Liver (tissue), 9 donors: Measurements from ENCODE around the gene BRCA1. TPM values are rescaled to one million over a fixed set of nuclear protein-coding genes. Genes with fewer than 3 reads are reported as not detected.
"Not testable (repeated sequence)": the region's sequence is repeated elsewhere in the genome, so short reads cannot be mapped to it uniquely, and the experiment has no call there.

Experiments used
- DNase-seq: peaks from one replicate; pipeline ENCODE4 v3.0.0-alpha.2; 2017; ENCODE audit warnings: low spot score
- H3K27ac ChIP-seq, 2 donors: one replicate each; pipeline ENCODE4 v1.7.0; 2013; ENCODE audit warnings: inconsistent platforms in 2 of 2, low read length in 2 of 2, control low read depth in 1 of 2, low read depth in 1 of 2, mild to moderate bottlenecking in 1 of 2
- H3K27me3 ChIP-seq, 4 donors: one replicate each; pipeline versions ENCODE4 v1.6.1 to v1.7.0; 2013; ENCODE audit warnings: low read length in 3 of 4, inconsistent platforms in 1 of 4, mild to moderate bottlenecking in 1 of 4, moderate library complexity in 1 of 4; ENCODE audit not compliant: control insufficient read depth in 4 of 4, insufficient read depth in 4 of 4
- H3K36me3 ChIP-seq, 4 donors: one replicate each; pipeline versions ENCODE4 v1.6.1 to v1.7.0; 2013; ENCODE audit warnings: low read length in 3 of 4, mild to moderate bottlenecking in 3 of 4, low read depth in 1 of 4, moderate library complexity in 1 of 4; ENCODE audit not compliant: control insufficient read depth in 4 of 4, insufficient read depth in 3 of 4
- H3K4me1 ChIP-seq, 4 donors: one replicate each; pipeline versions ENCODE4 v1.6.1 to v1.7.0; 2013; ENCODE audit warnings: low read length in 3 of 4, mild to moderate bottlenecking in 3 of 4, moderate library complexity in 1 of 4; ENCODE audit not compliant: control insufficient read depth in 4 of 4, insufficient read depth in 4 of 4
- H3K4me3 ChIP-seq, 3 donors: one replicate each; pipeline versions ENCODE4 v1.6.1 to v1.7.0; 2013; ENCODE audit warnings: low read length in 3 of 3, control low read depth in 1 of 3, low read depth in 1 of 3, mild to moderate bottlenecking in 1 of 3
- H3K9ac ChIP-seq, 2 donors: one replicate each; pipeline ENCODE4 v1.7.0; 2013; ENCODE audit warnings: low read length in 2 of 2, mild to moderate bottlenecking in 2 of 2, moderate library complexity in 2 of 2, control low read depth in 1 of 2, low read depth in 1 of 2
- H3K9me3 ChIP-seq, 4 donors: one replicate each; pipeline versions ENCODE4 v1.6.1 to v1.7.0; 2013; ENCODE audit warnings: low read length in 3 of 4; ENCODE audit not compliant: control insufficient read depth in 4 of 4
- EGR1 ChIP-seq, 2 donors: IDR thresholded peaks; 2 replicates each; pipeline ENCODE4 v1.6.1; 2016 to 2018; ENCODE audit warnings: antibody characterized with exemption in 2 of 2, low read depth in 2 of 2
- FOXA1 ChIP-seq: IDR thresholded peaks from 2 replicates; pipeline ENCODE4 v1.6.1; 2016; ENCODE audit warnings: antibody characterized with exemption
- FOXA2 ChIP-seq: IDR thresholded peaks from 2 replicates; pipeline ENCODE4 v1.6.1; 2016; ENCODE audit warnings: antibody characterized with exemption
- GABPA ChIP-seq, 2 donors: IDR thresholded peaks in 1 of 2; conservative IDR thresholded peaks in 1 of 2; 2 replicates each; pipeline ENCODE4 v1.6.1; 2016; ENCODE audit warnings: antibody characterized with exemption in 2 of 2, mild to moderate bottlenecking in 1 of 2, moderate library complexity in 1 of 2
- HNF4A ChIP-seq, 2 donors: conservative IDR thresholded peaks; 2 replicates each; pipeline ENCODE4 v1.6.1; 2016; ENCODE audit warnings: antibody characterized with exemption in 2 of 2, mild to moderate bottlenecking in 2 of 2
- HNF4G ChIP-seq: IDR thresholded peaks from 2 replicates; pipeline ENCODE4 v1.6.1; 2016; ENCODE audit warnings: antibody characterized with exemption
- JUND ChIP-seq, 2 donors: IDR thresholded peaks; 2 replicates each; pipeline ENCODE4 v1.6.1; 2016; ENCODE audit warnings: antibody characterized with exemption in 2 of 2
- NR2F2 ChIP-seq: IDR thresholded peaks from 2 replicates; pipeline ENCODE4 v1.6.1; 2016; ENCODE audit warnings: antibody characterized with exemption
- RAD21 ChIP-seq, 2 donors: IDR thresholded peaks; 2 replicates each; pipeline ENCODE4 v1.6.1; 2016; ENCODE audit warnings: antibody characterized with exemption in 2 of 2, mild to moderate bottlenecking in 2 of 2
- RXRA ChIP-seq, 2 donors: IDR thresholded peaks; 2 replicates each; pipeline ENCODE4 v1.6.1; 2017 to 2018; ENCODE audit warnings: antibody characterized with exemption in 2 of 2, mild to moderate bottlenecking in 1 of 2
- SP1 ChIP-seq: IDR thresholded peaks from 2 replicates; pipeline ENCODE4 v1.6.1; 2018; ENCODE audit warnings: antibody characterized with exemption, mild to moderate bottlenecking
- TAF1 ChIP-seq: conservative IDR thresholded peaks from 2 replicates; pipeline ENCODE4 v1.6.1; 2016; ENCODE audit warnings: antibody characterized with exemption, mild to moderate bottlenecking
- YY1 ChIP-seq: IDR thresholded peaks from 2 replicates; pipeline ENCODE4 v1.6.1; 2016; ENCODE audit warnings: antibody characterized with exemption, mild to moderate bottlenecking
- WGBS: extraction: QIAGEN DNeasy Blood & Tissue Kit; methylation state at CpG from one replicate; pipeline ENCODE4 v1.1.7; 2013; 5-methylcytosine and 5-hydroxymethylcytosine counted together
- polyA plus RNA-seq, 2 donors: library from polyadenylated mRNA; stranded (reverse) in 1 of 2; unstranded in 1 of 2; fragments of 200-250 nt in 1 of 2; fragments of >200 nt in 1 of 2; fragmentation: Nextera tagmentation in 1 of 2; extraction: Ambion mirVana in 1 of 2; gene quantifications; one replicate each; pipeline versions ENCODE4 v1.2.1 to v1.2.3, GENCODE V29; 2013 to 2015
- total RNA-seq, 2 donors: library from RNA; depleted of rRNA; stranded (reverse); fragments of >200 nt; gene quantifications; one replicate each; pipeline ENCODE4 v1.2.3, GENCODE V29; 2014
- TF ChIP-seq, protein P1 (sequence below): fragments of 150-350 bp; IDR thresholded peaks from 2 replicates; pipeline ENCODE4 v1.5.1; 2017; ENCODE audit warnings: improper control_type of control experiment, low read depth, low read length; ENCODE audit not compliant: missing input control
- TF ChIP-seq, protein P2 (sequence below): IDR thresholded peaks from 2 replicates; pipeline ENCODE4 v1.6.1; 2016; ENCODE audit warnings: antibody characterized with exemption
- TF ChIP-seq, protein P3 (sequence below): IDR thresholded peaks from 2 replicates; pipeline ENCODE4 v1.6.1; 2016; ENCODE audit warnings: antibody characterized with exemption
- TF ChIP-seq, protein P4 (sequence below): IDR thresholded peaks from 2 replicates; pipeline ENCODE4 v1.6.1; 2016; ENCODE audit warnings: antibody characterized with exemption, mild to moderate bottlenecking
- TF ChIP-seq, protein P5 (sequence below): IDR thresholded peaks from 2 replicates; pipeline ENCODE4 v1.6.1; 2016; ENCODE audit warnings: antibody characterized with exemption
- donor health status: healthy.
- donor health status: healthy.
- donor health status: healthy.
- donor health status: healthy.
- donor health status: healthy.

BRCA1 gene
- total and polyA plus RNA-seq, 4 donors: 1.5 to 18.6 (median 12.8) TPM

DNA sequence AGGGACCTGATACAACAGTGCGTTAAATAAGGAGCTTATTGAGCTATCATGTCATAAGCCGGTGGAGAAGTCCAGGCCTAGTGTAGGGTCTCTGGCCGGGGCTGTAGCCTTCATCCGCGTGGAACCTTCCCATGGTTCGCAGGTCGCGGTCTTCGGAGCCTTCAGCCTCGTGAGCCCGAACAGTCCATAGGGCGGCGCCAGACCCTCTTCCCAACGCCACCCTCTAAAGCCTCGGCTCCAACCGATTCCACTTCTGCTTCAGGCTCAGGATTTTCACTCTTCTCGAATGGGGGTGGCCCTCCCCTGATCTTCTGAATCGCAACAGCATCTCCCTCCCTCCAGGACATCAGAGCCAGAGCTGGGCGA is 10.3 kb upstream of the BRCA1 start (continued):
- TF ChIP-seq YY1 (no peak), RXRA (IDR thresholded peaks at IDR 0.05) (no peak)
- TF ChIP-seq, protein P1, sequence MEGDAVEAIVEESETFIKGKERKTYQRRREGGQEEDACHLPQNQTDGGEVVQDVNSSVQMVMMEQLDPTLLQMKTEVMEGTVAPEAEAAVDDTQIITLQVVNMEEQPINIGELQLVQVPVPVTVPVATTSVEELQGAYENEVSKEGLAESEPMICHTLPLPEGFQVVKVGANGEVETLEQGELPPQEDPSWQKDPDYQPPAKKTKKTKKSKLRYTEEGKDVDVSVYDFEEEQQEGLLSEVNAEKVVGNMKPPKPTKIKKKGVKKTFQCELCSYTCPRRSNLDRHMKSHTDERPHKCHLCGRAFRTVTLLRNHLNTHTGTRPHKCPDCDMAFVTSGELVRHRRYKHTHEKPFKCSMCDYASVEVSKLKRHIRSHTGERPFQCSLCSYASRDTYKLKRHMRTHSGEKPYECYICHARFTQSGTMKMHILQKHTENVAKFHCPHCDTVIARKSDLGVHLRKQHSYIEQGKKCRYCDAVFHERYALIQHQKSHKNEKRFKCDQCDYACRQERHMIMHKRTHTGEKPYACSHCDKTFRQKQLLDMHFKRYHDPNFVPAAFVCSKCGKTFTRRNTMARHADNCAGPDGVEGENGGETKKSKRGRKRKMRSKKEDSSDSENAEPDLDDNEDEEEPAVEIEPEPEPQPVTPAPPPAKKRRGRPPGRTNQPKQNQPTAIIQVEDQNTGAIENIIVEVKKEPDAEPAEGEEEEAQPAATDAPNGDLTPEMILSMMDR: no peak

DNA sequence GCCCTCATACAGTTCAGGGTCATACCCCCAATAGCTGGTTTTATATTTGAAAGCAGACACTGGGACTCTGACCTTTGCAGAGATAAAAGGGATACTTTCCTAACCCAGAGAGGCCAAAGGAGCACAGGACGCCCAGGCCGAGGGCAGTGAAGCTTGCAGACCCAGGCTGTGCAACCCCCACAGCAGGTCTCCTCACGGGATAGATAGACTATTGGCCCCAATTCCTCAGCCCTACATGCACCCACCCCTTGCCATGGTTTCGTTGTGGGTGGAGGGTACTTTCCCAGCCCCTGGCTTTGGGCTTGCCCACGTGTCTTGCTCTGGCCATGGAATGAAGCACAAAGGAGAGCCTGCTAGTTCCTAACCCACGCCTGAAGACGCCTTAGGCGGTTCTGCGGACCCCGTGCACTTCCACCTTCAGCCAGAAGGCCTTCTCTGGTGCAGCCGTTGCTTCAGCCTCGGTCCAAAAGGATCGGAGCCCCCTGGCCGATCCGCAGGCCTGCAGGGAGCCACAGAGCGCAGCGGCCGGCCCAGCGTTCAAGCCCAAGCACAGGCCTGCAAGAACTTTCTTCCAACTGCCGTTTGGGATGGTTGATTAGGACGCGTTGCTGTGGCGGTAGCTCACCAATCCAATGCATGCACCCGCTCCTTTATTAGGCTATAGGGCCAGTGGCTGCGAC is 9.8 kb upstream of the BRCA1 start:
- Histone ChIP-seq H3K4me1 (peaks cover 4 to 29% (median 26%) of the 10 kb centered on the region in 4 donors), H3K27ac (no peak overlapping the region), H3K27me3 (no peaks in the 10 kb centered on the region), H3K36me3 (peaks cover 0 to 5% (median 2%) of the 10 kb centered on the region in 4 donors), H3K9me3 (no peaks in the 10 kb centered on the region), H3K9ac (no peak overlapping the region), H3K4me3 (no peak overlapping the region)
- TF ChIP-seq YY1 (peak; percentile 50), SP1 (peak; percentile 76), NR2F2 (peak; percentile 64), TAF1 (no peak), RXRA (IDR thresholded peaks at IDR 0.05) (peak; percentile 86), FOXA2 (no peak), JUND (IDR thresholded peaks at IDR 0.05) (peak in 1 of 2 donors; percentile 19), GABPA (IDR thresholded peaks at IDR 0.05 in 1 of 2, conservative IDR thresholded peaks at IDR 0.05 in 1 of 2) (peak in 1 of 2 donors; percentile 18), HNF4A (conservative IDR thresholded peaks at IDR 0.05) (peak; percentile 93 to 94), HNF4G (peak; percentile 73), FOXA1 (peak; percentile 25), RAD21 (IDR thresholded peaks at IDR 0.05) (peak; percentile 49 to 59), EGR1 (IDR thresholded peaks at IDR 0.05; ENCODE audit: low read depth in 2 of 2) (no peak)
- TF ChIP-seq, protein P2, sequence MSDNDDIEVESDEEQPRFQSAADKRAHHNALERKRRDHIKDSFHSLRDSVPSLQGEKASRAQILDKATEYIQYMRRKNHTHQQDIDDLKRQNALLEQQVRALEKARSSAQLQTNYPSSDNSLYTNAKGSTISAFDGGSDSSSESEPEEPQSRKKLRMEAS: peak; percentile 33
- TF ChIP-seq, protein P3, sequence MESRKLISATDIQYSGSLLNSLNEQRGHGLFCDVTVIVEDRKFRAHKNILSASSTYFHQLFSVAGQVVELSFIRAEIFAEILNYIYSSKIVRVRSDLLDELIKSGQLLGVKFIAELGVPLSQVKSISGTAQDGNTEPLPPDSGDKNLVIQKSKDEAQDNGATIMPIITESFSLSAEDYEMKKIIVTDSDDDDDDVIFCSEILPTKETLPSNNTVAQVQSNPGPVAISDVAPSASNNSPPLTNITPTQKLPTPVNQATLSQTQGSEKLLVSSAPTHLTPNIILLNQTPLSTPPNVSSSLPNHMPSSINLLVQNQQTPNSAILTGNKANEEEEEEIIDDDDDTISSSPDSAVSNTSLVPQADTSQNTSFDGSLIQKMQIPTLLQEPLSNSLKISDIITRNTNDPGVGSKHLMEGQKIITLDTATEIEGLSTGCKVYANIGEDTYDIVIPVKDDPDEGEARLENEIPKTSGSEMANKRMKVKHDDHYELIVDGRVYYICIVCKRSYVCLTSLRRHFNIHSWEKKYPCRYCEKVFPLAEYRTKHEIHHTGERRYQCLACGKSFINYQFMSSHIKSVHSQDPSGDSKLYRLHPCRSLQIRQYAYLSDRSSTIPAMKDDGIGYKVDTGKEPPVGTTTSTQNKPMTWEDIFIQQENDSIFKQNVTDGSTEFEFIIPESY: no peak
- TF ChIP-seq, protein P1: no peak
- TF ChIP-seq, protein P4, sequence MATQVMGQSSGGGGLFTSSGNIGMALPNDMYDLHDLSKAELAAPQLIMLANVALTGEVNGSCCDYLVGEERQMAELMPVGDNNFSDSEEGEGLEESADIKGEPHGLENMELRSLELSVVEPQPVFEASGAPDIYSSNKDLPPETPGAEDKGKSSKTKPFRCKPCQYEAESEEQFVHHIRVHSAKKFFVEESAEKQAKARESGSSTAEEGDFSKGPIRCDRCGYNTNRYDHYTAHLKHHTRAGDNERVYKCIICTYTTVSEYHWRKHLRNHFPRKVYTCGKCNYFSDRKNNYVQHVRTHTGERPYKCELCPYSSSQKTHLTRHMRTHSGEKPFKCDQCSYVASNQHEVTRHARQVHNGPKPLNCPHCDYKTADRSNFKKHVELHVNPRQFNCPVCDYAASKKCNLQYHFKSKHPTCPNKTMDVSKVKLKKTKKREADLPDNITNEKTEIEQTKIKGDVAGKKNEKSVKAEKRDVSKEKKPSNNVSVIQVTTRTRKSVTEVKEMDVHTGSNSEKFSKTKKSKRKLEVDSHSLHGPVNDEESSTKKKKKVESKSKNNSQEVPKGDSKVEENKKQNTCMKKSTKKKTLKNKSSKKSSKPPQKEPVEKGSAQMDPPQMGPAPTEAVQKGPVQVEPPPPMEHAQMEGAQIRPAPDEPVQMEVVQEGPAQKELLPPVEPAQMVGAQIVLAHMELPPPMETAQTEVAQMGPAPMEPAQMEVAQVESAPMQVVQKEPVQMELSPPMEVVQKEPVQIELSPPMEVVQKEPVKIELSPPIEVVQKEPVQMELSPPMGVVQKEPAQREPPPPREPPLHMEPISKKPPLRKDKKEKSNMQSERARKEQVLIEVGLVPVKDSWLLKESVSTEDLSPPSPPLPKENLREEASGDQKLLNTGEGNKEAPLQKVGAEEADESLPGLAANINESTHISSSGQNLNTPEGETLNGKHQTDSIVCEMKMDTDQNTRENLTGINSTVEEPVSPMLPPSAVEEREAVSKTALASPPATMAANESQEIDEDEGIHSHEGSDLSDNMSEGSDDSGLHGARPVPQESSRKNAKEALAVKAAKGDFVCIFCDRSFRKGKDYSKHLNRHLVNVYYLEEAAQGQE: peak; percentile 24
- TF ChIP-seq, protein P5, sequence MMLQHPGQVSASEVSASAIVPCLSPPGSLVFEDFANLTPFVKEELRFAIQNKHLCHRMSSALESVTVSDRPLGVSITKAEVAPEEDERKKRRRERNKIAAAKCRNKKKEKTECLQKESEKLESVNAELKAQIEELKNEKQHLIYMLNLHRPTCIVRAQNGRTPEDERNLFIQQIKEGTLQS: no peak
- peak; percentile 40 for DNase-seq
- WGBS: 84% methylated on average over 25 of the region's 25 CpGs

DNA sequence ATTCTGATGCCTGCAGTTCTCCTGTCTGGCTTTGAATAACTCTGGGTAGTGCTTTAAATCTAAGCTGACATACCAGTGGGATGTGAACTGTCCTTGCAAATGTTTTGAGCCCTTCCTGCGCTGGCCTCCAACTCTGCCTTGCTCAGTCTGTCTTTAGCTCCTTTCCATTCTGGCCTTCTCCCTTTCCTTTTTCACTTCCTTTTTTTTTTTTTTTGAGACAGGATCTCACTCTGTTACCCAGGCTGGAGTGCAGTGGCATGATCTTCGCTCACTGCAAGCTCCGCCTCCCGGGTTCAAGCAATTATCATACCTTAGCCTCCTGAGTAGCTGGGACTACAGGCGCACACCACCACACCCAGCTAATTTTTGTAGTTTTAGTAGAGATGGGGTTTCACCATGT is 8.3 kb upstream of the BRCA1 start:
- not testable (repeated sequence) for H3K27ac ChIP-seq, H3K27me3 ChIP-seq, DNase-seq, H3K4me3 ChIP-seq, H3K36me3 ChIP-seq, H3K9ac ChIP-seq, H3K9me3 ChIP-seq
- 96% methylated on average over 5 of the region's 5 CpGs for WGBS
- peaks cover 6 to 35% (median 27%) of the 10 kb centered on the region in 4 donors for H3K4me1 ChIP-seq
